Measurements from ENCODE around the gene AP2B1.
A peak's percentile ranks its signal among the peaks of the same experiment; 100 is the strongest.

AP2B1 gene

DNA sequence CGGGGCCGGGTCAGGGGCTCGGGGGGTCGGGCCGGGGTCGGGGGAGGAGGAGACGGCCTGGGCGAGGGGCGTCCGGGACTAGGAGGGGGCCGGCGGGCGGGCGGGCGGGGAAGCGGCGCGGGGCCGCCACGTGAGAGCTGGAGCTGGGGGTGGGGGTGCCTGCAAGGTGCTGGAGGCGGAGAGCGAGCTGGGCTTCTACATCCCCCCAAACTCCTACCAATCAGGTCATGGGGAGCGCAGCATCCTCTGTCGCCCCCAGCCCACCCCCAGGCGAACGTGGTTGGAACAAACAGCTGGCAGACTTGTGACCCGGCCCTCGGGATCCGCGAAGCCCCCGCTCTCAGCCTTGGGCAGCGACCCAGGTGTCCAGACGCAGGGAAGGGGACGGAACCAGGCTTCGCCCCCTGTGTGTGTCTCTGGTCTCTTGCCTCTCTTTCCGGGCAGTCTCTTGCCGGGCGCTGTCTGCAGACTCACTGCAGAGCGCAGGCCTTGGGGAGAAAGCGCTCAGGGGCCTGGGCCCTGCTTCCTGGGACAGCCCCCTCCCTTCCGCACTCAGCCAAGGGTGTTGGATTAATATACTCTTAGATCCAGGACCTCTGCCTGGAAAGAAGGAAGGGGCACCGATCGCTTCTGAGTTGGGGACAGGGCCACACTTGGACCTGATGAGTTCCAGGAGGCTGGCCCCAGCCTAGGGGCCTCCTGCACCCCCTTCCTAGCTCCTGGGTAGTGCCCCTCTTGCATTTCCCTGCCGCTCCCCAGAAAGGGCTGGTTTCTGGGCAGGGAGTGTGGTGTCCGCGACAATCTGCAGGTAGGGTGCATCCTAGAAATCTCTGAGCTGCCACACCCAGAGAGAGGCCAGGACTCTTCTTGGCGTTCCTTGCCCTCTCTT lies 145.0 kb downstream of the AP2B1 start:
- no peak for DNase-seq

DNA sequence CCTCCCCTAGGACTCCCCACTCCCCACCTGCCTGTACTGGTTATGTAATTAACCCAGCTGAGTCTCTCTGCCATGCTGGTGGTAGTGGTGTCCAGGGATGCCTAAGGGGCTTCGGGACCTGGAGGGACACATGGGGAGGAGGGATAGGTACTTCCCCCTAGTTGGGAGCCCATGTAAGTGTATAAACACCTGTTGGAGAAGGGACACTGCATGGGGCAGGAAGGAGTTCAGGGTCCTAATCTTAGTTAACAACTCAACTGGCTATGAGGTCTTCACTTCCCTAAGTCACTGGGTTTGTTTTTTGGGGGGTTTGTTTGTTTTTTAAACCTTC lies 145.6 kb downstream of the AP2B1 start:
- DNase-seq, result no peak

DNA sequence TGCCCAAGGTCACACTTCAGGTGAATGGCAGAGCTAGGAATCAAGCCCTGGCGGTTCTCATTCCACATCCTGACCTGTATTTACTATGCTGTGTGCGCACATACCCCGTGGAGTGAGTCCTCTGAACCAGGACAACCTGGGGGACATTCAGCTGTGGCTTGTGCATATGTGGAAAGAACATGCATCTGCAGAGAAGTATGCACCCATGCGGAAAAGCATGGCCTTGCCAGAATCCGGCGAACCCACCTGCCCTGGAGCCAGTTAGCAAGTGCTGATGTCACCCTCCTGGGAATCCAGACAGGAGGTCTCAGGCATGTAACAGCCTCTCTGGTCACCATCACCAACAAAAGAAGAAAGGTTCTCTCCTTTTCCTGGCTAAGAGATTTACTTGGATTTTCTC lies 146.2 kb downstream of the AP2B1 start:
- DNase-seq, result no peak

DNA sequence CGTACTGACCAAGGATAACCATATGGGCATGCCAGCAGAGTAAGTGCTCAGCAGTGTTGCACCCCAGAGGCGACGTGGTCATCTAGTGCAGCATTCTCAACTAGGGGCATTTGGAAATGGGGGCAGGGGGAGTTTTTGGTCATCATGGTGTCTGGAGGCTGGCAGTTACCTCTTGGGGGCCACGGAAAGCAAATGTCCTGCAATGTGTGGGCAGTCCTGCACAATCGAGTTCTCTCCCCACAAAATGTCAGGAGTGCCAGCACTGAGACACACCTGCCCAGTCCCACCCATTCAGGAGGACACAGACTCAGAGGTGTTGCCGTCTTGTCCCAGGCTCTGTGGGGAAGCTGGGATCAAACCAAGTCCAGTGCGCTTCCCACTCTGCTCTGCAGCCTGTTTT lies 147.3 kb downstream of the AP2B1 start:
- DNase-seq, result no peak

DNA sequence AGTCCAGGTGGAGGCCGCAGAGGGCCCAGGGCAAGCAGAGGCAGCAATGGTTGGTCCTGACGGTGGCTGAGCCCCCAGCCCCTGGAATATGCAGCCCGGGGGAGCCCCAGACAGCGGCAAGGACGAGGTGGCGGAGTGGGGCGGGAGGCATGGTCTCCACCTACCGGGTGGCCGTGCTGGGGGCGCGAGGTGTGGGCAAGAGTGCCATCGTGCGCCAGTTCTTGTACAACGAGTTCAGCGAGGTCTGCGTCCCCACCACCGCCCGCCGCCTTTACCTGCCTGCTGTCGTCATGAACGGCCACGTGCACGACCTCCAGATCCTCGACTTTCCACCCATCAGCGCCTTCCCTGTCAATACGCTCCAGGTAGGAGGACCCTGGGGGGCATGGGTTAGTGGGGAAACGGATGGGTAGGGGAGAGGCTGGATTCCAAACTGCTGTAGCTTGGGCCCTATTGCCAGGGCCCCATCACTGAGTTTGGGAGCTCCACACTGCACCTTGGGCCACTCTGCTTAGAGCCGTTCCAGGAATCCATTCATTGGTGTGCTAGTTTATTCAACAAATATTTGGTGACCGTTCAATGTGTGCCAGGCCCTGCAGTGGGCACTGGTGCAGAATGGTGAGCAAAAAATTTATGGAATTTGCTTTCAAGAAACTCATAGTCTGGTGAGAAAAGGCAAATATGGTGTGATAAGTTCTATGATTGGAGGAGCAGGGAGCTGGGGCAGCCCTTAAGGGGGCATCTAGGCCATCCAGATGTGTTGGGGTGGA lies 148.1 kb downstream of the AP2B1 start:
- DNase-seq, result no peak

DNA sequence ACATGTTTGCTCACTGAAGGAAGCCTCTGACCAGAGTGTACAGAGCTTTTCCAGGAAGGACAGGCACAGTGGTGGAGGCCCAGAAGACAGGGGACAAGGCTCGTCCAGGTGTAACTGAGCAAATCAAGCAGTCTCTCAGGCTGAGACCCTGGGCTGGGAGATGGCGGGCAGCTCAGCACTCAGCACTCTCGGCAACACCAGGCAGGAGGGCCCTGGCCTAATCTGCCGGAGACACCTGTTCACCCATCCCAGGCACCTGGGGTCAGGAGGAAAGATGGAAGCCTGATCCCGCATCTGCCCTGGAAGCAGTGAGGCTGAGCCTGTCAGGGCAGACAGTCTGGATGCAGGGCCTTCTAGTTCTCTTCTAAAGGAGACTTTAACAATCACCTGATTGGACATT lies 149.1 kb downstream of the AP2B1 start:
- DNase-seq, result no peak

DNA sequence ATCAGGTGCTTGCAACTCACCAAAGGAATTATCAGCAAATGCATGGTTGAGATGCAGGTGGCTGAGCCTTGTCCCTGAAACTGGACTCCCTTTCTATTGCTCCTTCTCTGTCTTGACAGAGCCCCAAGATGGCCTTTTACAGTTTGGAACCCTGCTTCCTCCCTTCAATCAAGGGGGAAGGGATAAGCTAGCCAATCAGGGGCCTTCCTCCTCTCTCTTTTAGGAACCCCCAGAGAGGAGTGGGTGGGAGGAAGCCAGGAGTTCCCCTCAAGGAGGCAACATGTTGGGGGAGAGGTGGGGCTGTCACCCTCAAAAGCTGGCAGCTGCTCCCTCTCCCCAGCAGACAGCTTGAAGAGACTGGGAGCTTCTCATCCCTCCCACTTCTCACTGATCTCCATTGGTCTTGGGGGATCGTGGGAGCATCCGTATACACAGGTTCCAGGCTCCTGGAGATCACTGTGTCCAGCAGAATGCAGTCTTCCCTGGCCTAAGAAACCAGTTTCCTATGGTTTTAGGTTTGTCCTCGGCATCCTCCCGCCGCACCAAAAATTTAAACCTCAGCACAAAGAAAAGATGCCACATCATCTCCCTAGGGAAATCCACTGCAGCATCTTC lies 151.5 kb downstream of the AP2B1 start:
- DNase-seq, result no peak

DNA sequence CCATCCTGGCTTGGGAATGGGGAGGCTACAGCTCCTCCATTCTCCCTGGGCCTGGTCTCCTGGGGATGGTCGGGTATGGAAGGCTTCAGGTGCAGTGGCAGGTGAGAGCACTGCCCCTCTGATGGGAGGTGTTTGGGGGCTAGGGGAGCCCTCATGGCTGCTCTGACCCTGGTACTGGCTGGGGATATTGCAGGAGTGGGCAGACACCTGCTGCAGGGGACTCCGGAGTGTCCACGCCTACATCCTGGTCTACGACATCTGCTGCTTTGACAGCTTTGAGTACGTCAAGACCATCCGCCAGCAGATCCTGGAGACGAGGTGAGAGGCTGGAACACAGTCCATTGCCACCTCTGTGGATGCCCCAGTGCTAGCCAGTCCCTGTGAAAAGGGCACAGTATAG lies 153.1 kb downstream of the AP2B1 start:
- no peak for DNase-seq

DNA sequence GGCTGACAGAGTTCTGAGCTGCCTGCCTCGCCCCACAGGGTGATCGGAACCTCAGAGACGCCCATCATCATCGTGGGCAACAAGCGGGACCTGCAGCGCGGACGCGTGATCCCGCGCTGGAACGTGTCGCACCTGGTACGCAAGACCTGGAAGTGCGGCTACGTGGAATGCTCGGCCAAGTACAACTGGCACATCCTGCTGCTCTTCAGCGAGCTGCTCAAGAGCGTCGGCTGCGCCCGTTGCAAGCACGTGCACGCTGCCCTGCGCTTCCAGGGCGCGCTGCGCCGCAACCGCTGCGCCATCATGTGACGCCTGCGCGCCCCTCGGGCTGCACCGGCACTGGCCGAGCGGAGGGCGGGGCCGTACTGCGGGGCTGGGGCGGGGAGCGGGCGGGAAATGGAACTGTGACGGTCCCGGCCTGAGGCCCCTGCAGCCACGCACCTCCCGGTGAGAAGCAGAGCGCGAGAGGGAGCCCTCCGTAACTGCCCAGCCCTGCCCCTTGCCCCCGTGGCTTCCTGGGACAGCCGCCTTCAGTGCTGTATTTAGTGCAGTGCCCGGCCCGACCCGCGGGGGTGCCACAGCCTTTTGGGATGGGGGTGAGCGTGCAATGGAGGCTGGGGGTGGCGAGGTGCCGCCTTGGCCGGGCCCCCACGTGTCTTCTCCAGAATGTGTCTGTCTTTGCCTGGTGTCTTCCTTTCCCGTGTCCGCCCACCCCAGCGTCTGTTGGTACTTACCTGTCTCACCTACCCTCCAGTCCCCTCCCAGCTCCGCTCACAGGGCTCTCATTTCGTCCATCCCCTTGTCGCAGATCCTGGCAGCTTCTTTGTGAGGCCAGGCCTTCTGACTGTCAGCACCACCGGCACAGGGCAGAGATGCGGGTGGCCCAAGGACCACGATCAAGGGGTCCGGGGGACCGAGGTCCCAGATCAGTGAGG lies 154.1 kb downstream of the AP2B1 start:
- peak in 3 of 6 experiments; percentile 10 to 26 (median 10) for DNase-seq

DNA sequence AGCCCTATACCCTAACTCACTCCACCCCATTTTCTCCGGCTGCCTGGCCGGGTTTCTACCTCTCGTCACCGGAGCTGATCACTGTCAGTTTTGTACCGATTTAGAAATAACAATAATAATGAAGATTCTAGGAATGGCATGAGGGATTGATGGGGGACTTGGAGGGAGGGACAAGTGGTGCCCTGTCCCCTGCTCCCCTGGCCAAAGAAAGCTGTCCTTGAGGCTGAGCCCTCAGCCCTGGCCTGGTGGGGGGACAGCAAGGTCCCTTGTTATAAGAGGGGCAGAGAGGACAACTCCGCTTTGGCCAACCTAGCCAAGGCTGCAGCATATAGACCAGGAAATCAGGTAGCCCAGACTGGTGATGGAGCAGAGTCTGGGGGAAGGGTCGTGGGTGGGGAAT lies 155.4 kb downstream of the AP2B1 start:
- no peak for DNase-seq

DNA sequence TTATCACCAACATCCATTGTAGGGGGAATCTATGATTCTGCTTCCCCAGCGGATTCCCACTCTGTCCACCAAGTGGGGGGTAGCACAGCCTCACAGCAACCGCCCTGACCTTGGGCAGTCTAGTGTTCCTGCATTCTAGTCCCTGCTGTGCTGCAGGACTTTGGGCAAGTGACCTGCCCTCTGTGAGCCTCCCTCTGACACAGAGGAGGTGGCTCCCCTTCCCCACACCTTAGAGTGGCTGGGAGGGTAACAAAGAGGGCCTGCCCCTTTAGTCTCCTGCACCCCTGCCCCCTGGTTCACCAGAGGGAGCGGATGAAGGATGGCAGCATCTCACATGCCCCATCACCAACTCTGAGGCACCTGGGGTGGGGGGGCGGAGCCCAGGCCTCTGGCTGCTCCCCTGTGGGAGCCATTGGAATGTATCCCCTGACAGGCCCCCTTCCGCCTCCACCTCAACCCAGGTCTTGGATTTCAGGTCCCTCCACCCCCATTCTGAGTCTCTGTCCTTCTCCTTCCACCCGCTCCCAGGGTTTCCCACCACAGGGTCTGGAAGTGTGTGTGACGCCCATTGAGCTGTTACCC lies 155.9 kb downstream of the AP2B1 start:
- DNase-seq, result no peak

DNA sequence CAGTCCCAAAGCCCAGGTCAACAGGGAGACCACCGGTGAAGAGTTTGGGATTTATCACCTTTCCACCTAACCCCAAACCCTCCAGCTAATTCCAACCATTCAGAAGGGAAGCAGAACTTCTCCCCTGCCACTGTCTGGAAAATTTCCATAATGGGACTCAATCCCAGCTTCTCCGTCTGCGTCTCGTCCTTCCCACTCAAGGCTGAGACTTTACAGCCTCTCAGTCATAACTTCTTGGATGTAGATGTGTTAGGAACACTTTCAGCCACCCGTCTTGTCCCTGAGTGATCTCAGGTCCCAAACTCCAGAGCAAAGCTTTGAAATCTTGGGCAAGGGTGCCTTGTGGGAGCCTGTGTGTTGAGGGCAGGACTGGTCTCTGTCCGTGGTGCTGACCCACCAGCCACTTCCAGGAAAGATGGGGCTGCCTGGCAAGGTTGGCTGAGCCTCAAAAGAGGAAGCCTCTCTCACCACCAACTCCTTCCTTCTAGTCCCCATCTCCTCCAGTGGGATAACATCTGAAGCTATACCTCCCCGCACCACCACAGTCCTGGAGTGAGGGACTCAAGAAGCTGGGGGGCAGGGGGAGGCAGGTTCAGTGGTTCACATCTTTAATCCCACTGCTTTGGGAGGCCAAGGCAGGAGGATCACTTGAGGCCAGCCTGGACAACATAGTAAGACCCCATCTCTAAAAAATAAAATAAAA lies 156.7 kb downstream of the AP2B1 start:
- DNase-seq, result no peak

DNA sequence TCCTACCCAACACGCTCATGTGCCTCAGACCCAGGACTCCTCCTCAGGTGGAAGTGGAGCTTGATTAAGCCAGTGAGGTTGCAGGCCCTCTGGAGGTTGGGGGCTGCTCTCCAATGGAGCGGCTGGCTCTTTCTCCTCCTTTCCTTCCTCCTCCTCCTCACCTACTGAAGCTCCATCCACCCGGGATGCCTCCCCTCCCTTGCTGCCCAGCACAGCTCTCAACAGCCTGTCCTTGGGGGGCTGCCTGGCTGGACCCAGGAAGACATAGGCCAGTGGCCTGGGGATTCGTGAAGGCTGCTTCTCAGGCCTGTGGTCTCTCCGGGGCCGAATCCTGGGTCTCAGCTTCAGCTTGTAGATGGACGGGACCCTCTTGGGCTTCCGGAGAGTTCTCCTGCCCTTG lies 157.7 kb downstream of the AP2B1 start:
- no peak for DNase-seq

DNA sequence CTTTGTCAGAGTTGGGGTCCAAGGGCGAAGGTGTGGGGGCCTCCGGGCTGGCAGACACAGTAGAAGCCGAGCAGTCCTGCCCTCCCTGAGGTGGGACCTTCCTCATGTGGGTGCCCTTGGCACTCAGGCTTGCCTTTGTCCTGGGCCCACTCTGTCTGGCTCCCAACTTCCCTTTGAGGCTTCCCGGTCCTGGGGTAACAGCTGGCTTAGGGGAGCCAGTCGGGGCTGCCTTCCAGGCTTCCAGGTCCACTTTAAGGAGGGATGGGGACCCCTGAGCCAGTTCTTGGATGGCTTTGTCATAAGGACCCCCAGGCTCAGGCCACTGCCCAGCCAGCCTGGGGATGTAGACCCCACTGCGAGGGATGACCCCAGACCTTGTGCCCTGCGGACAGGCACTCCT lies 158.1 kb downstream of the AP2B1 start:
- no peak for DNase-seq

DNA sequence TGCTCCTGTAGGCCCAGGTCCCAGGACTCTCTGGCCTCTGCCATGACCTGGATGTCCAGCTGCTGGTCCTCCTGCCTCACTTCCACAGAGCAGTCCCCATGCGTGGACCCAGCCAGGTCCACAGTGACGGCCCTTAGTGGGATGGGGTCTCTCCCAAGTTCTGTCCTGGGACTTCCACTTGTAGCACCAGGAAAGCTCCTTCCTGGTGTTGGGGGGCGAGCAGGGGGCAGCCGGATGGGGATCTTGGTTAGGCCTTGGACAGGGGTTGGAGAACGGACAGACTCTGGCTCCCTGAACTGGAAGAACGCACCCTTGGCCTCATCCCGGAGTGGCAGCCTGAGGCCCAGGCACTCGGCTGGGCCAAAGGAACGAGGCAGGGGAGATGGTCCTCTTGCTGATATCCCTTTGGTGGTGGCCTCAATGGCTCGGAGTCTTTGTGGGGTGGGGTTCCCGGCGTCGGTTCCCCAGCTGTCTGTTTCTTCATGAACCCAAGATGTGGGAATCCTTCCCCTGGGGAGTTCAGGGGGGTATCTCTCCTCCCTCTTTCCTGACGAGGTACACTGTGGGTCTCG lies 158.7 kb downstream of the AP2B1 start:
- DNase-seq, result no peak

DNA sequence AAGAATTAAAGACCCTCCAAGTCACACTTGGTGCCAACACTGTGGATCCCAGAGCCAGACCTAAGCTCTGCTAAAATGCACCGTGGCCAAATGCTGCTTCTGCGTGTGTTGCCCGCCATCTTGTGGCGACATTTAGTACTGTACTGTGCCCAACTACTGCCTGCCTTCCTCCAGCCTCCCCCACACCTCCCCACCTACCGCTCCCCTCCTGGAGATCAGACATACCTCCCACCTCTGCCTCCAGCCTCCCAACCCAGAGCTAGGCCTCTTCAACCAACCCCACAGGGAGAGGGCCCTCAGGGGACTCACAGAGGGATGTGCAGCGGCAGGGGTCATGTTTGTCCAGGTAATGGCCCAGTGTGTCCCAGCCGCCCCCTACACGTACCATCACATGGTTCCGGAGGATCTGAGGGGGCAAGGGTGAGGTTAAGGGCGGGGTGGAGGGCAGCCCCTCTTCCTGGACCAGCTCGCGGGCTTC lies 160.5 kb downstream of the AP2B1 start:
- DNase-seq, result peak; percentile 45 to 82 (median 66)

DNA sequence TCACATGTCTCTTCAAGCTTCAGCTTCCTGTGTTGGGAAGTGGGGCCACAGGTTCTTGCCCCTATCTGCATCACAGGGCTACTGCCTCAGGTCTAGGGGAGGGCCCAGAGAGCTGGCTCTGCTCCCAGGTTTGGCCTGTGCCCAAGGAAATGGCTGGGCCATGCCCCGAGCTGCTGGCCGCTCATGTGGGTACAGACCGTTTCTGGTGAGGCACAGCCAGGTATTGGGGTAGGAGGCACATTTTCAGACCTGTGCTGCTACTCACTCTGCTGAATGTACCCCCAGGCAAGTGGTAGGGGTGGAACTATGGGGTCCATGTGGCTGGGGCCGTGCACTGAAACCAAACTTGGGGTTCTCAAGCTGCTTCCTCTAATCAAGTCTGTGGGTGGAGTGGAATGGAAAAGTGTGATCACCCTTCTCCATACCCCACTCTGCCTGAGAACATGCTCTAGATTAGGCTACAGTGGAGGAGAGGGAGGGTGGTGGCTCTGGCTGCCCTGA lies 161.3 kb downstream of the AP2B1 start:
- DNase-seq, result no peak

DNA sequence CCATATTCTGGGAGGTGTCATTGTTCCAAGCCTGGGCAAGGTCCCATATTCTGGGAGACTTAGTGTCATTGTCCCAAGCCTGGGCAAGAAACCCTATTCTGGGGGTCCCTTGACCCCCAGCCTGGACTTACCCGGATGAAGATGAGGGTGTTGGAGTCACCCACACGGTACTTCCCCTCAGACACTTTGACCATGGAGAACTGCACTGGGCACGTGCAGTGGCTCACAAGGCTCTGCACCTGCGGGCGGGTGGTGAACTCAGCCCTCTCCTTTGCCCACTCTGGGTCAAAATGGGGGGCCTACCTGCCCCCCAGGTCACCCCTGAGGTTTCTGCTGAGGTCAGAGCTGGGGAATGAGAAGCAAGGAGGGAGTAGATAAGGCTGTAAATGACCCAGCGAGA lies 161.9 kb downstream of the AP2B1 start:
- DNase-seq, result no peak

DNA sequence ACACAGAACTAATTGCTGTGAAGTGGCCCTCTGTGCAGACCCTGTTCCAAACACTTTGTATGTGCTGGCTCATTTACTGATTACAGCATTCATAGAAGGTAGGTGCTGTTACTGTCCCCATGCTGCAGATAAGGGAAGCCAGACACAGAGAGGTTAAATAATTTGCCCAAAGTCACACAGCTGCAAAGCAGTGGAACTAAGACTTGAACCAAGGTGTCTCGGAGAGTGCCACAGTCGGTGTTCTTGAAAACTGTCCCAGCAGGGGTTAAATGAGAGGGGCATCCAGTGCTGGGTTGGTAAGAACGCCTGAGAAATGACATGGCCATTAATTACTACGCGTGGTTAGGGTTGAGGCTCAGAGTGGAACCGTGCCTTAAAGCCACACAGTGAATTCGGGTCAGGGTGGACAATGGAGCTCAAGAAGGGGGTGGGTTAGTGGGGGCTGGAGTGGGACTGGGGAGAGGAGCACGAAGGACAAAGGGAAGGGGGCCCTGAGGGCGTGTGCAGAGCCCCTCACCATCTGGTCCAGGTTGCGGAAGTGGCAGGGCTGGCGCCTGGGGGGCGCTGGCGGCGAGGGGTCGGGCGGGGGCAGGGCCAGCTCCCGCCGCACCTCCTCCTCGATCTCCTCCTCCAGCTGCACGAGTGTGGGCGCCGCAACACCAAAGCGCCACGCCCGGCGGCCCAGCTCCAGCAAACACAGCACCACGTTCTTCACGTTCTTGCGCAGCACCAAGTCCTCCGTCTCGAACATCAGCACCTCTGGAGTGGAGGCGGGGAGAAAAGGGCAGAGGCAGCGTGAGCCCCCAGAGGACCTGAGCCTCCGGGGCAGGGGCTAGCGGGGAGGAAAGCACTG lies 162.7 kb downstream of the AP2B1 start:
- DNase-seq, result no peak
